Bone marrow (tissue), 2 donors: Measurements from ENCODE around the gene CCDC71.

Source experiments
- DNase-seq, 2 donors: peaks; one replicate each; lab custom pipeline; 2025; lab: John Stamatoyannopoulos, UW

CCDC71 gene

GRCh38 chr3:49170744-49171118 is 4.6 kb upstream of the CCDC71 start:
- DNase-seq: no peak

- DNase-seq: no peak
These were observed 823 bp upstream of the CCDC71 start for GRCh38 chr3:49166752-49167556.

- no peak for DNase-seq
These were observed 979 bp downstream of the CCDC71 start for GRCh38 chr3:49164983-49165720.

- no peak for DNase-seq
These were observed 2.5 kb downstream of the CCDC71 start for GRCh38 chr3:49163609-49164008.

- DNase-seq: no peak
These were observed 3.2 kb downstream of the CCDC71 start for GRCh38 chr3:49162751-49163419.

GRCh38 chr3:49161808-49162530 is 4.2 kb downstream of the CCDC71 start:
- DNase-seq: no peak

GRCh38 chr3:49161197-49161596 is 4.9 kb downstream of the CCDC71 start:
- no peak for DNase-seq

GRCh38 chr3:49158792-49159191 is 7.3 kb downstream of the CCDC71 start:
- no peak for DNase-seq

GRCh38 chr3:49158103-49158709 is 7.9 kb downstream of the CCDC71 start:
- peak in 1 of 2 donors; percentile 27 for DNase-seq

- DNase-seq: no peak
These were observed 8.8 kb downstream of the CCDC71 start for GRCh38 chr3:49157289-49157688.

GRCh38 chr3:49153349-49153912 is 12.7 kb downstream of the CCDC71 start:
- no peak for DNase-seq

GRCh38 chr3:49151610-49152009 is 14.5 kb downstream of the CCDC71 start:
- DNase-seq: no peak

- DNase-seq: no peak
These were observed 18.0 kb downstream of the CCDC71 start for GRCh38 chr3:49148159-49148558.

GRCh38 chr3:49140080-49140479 is 26.1 kb downstream of the CCDC71 start:
- DNase-seq: no peak

- no peak for DNase-seq
These were observed 30.6 kb downstream of the CCDC71 start for GRCh38 chr3:49135499-49135898.

GRCh38 chr3:49134471-49135265 is 31.5 kb downstream of the CCDC71 start:
- no peak for DNase-seq

GRCh38 chr3:49133226-49133951 is 32.7 kb downstream of the CCDC71 start:
- peak in 1 of 2 donors; percentile 26 for DNase-seq

- peak in 1 of 2 donors; percentile 41 for DNase-seq
These were observed 33.5 kb downstream of the CCDC71 start, which contains the start of gene LAMB2 for GRCh38 chr3:49132437-49133225. TSS of gene LAMB2 (minus strand) at chr3:49133050. CDS start at chr3:49132867, 183 bp downstream.

GRCh38 chr3:49132073-49132436 is 34.1 kb downstream of the CCDC71 start:
- DNase-seq: no peak
